Measurements from ENCODE around the gene SH3RF3. TPM values are rescaled to one million over a fixed set of nuclear protein-coding genes. Genes with fewer than 3 reads are reported as not detected.
A peak's percentile ranks its signal among the peaks of the same experiment; 100 is the strongest.

The SH3RF3 gene
- total and polyA plus RNA-seq, 12 donors, result 0.72 to 19.1 (median 12.2) TPM

DNA sequence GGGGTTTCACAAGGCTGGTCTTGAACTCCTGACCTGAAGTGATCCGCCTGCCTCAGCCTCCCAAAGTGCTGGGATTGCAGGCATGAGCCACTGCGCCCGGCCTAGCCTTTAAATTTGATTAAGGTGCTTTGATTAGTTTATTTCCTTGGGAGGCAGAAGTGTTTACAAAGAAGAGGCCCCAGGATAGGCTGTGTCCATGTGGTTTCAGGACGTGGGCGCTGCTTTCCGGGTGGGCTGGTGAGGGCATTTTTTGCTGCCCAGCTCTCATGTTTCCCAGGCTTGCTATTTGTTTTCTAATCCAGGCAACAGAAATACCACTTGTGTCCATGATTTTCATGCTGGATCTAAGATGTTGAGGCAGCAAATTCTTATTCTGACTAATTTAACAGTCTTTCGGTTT, 124.2 kb downstream of the SH3RF3 start:
- 84 to 91% (median 89%) methylated on average over 7 of the region's 7 CpGs for WGBS, 4 donors
- H3K27me3 ChIP-seq, result no peaks in the 10 kb centered on the region
- peak in 1 of 7 donors; percentile 53 for DNase-seq
- TF ChIP-seq, protein P1, sequence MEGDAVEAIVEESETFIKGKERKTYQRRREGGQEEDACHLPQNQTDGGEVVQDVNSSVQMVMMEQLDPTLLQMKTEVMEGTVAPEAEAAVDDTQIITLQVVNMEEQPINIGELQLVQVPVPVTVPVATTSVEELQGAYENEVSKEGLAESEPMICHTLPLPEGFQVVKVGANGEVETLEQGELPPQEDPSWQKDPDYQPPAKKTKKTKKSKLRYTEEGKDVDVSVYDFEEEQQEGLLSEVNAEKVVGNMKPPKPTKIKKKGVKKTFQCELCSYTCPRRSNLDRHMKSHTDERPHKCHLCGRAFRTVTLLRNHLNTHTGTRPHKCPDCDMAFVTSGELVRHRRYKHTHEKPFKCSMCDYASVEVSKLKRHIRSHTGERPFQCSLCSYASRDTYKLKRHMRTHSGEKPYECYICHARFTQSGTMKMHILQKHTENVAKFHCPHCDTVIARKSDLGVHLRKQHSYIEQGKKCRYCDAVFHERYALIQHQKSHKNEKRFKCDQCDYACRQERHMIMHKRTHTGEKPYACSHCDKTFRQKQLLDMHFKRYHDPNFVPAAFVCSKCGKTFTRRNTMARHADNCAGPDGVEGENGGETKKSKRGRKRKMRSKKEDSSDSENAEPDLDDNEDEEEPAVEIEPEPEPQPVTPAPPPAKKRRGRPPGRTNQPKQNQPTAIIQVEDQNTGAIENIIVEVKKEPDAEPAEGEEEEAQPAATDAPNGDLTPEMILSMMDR (IDR thresholded peaks at IDR 0.05), result no peak
- no peak for TF ChIP-seq POLR2A (IDR thresholded peaks at IDR 0.05)
- no peak overlapping the region for H3K27ac ChIP-seq
- intact Hi-C loops (cut with DNase I), result no loop called here
- no peak overlapping the region for H3K4me3 ChIP-seq
- H3K4me1 ChIP-seq (replicated peaks in 1 of 2), result peaks cover 29 to 48% of the 10 kb centered on the region in 2 donors
- no peaks in the 10 kb centered on the region for H3K36me3 ChIP-seq (replicated peaks in 1 of 2)
- no peaks in the 10 kb centered on the region for H3K9me3 ChIP-seq (replicated peaks in 1 of 3)

DNA sequence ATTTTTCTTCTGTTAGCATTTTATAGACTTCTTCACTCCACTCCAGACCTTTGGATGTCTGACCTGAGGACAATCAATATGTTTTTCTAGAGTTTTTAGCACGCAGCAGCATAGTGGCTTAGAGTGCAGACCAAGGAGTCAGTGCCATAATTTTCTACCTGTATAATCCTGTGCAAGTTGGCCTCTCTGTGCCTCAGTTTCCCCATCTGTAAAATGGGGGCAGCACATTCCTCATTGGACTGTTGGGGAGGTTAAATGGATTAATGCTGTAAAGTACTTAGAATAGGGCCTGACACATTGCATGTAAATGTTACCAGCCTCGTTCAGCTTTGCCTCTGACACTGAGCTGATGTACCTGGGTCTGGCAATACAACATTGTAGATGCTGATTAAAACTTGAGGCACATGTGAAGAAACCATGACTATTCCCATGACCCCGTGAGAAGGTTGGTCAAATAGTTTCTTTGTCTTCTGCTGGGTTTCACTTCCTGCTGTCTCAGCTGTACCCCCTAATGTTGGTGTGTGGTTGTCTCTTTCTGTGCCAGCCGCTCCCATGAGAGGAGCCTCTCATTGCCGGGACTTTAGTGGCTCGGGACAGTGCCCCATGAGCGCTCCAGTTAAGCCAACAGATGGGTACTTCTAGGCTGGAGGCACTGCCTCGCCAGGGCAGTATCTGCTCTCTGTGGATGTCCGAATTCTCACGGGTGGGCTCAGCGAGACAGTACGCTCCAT, 125.3 kb downstream of the SH3RF3 start:
- 88 to 95% (median 94%) methylated on average over 11 to 12 of the region's 12 CpGs for WGBS, 4 donors
- no peak overlapping the region for H3K4me3 ChIP-seq
- TF ChIP-seq POLR2A (IDR thresholded peaks at IDR 0.05), result no peak
- TF ChIP-seq, protein P1 (IDR thresholded peaks at IDR 0.05), result no peak
- H3K9me3 ChIP-seq (replicated peaks in 1 of 3), result no peaks in the 10 kb centered on the region
- no peaks in the 10 kb centered on the region for H3K36me3 ChIP-seq (replicated peaks in 1 of 2)
- intact Hi-C loops (cut with DNase I), result no loop called here
- peaks cover 26 to 47% of the 10 kb centered on the region in 2 donors for H3K4me1 ChIP-seq (replicated peaks in 1 of 2)
- peak overlapping the region in 1 of 5 donors; percentile 46 for H3K27ac ChIP-seq
- peak in 3 of 7 donors; percentile 22 to 47 (median 24) for DNase-seq
- no peaks in the 10 kb centered on the region for H3K27me3 ChIP-seq

DNA sequence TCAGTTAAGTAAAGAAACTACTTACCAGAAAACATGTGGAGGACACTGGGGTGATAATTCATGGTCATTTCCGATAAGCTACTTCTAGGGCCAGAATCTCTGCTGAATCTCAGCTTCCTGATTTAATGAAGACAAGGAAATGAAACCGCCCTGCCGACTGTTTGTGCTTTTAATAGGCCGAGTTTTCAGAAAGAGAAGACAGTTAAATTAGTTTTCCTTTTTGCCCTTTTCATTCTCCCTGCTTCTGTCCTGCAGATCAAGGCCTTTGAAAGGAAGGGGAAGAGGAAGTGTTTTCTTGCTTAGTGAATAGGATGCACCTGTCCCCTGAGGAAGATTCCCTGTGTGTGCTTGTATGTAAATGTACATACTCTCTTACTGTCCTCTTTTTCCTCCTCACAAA, 126.6 kb downstream of the SH3RF3 start:
- TF ChIP-seq POLR2A (IDR thresholded peaks at IDR 0.05), result no peak
- TF ChIP-seq, protein P1 (IDR thresholded peaks at IDR 0.05), result no peak
- no peaks in the 10 kb centered on the region for H3K9me3 ChIP-seq (replicated peaks in 1 of 3)
- no peaks in the 10 kb centered on the region for H3K36me3 ChIP-seq (replicated peaks in 1 of 2)
- peaks cover 26 to 50% of the 10 kb centered on the region in 2 donors for H3K4me1 ChIP-seq (replicated peaks in 1 of 2)
- no peaks in the 10 kb centered on the region for H3K27me3 ChIP-seq
- peak in 3 of 7 donors; percentile 15 to 66 (median 41) for DNase-seq
- intact Hi-C loops (cut with DNase I), result no loop called here
- peak overlapping the region in 4 of 5 donors; percentile 4 to 65 (median 29) for H3K27ac ChIP-seq
- 52 to 72% (median 60%) methylated on average over 4 of the region's 4 CpGs for WGBS, 4 donors
- no peak overlapping the region for H3K4me3 ChIP-seq

DNA sequence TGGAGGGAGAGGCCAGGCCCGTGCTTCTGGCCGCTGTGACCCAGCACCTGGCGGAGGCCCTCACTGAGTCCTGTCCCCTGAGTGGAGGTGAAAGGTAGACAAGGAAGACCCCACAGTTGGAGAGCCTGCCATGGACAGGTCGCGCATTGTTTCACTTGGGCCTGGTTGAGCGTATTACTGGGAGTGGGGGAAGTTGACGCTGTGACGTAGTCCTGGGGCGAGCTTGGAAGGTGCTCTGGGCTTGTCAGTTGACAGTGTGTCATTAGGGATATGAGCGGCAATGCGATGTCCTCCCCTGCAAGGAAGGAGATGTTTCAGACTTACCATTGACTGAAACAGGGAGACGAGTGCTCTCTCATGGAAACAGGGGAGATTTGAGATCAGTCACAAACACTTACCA, 127.1 kb downstream of the SH3RF3 start:
- peak overlapping the region in 4 of 5 donors; percentile 4 to 65 (median 29) for H3K27ac ChIP-seq
- H3K27me3 ChIP-seq, result no peaks in the 10 kb centered on the region
- H3K4me1 ChIP-seq (replicated peaks in 1 of 2), result peaks cover 26 to 55% of the 10 kb centered on the region in 2 donors
- no peaks in the 10 kb centered on the region for H3K9me3 ChIP-seq (replicated peaks in 1 of 3)
- intact Hi-C loops (cut with DNase I), result no loop called here
- DNase-seq, result peak in 2 of 7 donors; percentile 19 to 51
- no peak for TF ChIP-seq POLR2A (IDR thresholded peaks at IDR 0.05)
- TF ChIP-seq, protein P1 (IDR thresholded peaks at IDR 0.05), result no peak
- no peaks in the 10 kb centered on the region for H3K36me3 ChIP-seq (replicated peaks in 1 of 2)
- WGBS, 4 donors, result 89 to 96% (median 92%) methylated on average over 12 of the region's 12 CpGs
- H3K4me3 ChIP-seq, result no peak overlapping the region

All from adrenal gland (tissue), 12 donors.